H1 (cell line): ENCODE results near the gene SPTB. TPM values are rescaled to one million over a fixed set of nuclear protein-coding genes. Genes with fewer than 3 reads are reported as not detected.

ENCODE experiments used
- CTCF ChIA-PET: fragments of 300-600 bp; sonication (Branson Sonifier 250); formaldehyde crosslinking; loops from one replicate; lab custom pipeline; 2021; ENCODE audit not compliant: partially characterized antibody; lab: Charles Lee
- POLR2A ChIA-PET: fragments of 300-600 bp; sonication (Branson Sonifier 250); formaldehyde crosslinking; loops from one replicate; lab custom pipeline; 2021; ENCODE audit warnings: inconsistent platforms; ENCODE audit not compliant: partially characterized antibody; lab: Charles Lee
- DNase-seq, 2 experiments: peaks; one replicate each; pipeline versions ENCODE4 v3.0.0 to v3.0.0-alpha.2; 2010 to 2022; ENCODE audit warnings: low spot score in 2 of 2, low read depth in 1 of 2, mixed read lengths in 1 of 2
- FAIRE-seq: peaks from 2 replicates; lab custom pipeline; 2011; peaks lifted over from hg19 to GRCh38; lab: Jason Lieb, UNC
- H2AFZ ChIP-seq: 2 replicates; pipeline ENCODE4 v1.8.1; 2012; ENCODE audit warnings: low read length, inconsistent platforms
- H2AK5ac ChIP-seq: 2 replicates; pipeline ENCODE4 v1.6.1; 2013; ENCODE audit warnings: low read depth, low read length
- H2BK120ac ChIP-seq: replicated peaks from 2 replicates; pipeline ENCODE3; 2013; ENCODE audit warnings: low read depth, low read length, inconsistent platforms
- H2BK12ac ChIP-seq: 2 replicates; pipeline ENCODE4 v1.6.1; 2013; ENCODE audit warnings: low read depth, low read length
- H2BK15ac ChIP-seq: 2 replicates; pipeline ENCODE4 v1.6.1; 2013; ENCODE audit warnings: low read length
- H2BK20ac ChIP-seq: 2 replicates; pipeline ENCODE4 v1.6.1; 2013; ENCODE audit warnings: low read length
- H2BK5ac ChIP-seq: 2 replicates; pipeline ENCODE4 v1.6.1; 2013; ENCODE audit warnings: low read depth, low read length
- H3K14ac ChIP-seq: 2 replicates; pipeline ENCODE4 v1.6.1; 2013; ENCODE audit warnings: inconsistent platforms; ENCODE audit not compliant: insufficient read length
- H3K18ac ChIP-seq: 2 replicates; pipeline ENCODE4 v1.6.1; 2013; ENCODE audit warnings: low read length; ENCODE audit errors: extremely low read depth
- H3K23ac ChIP-seq: 2 replicates; pipeline ENCODE4 v1.6.1; 2013; ENCODE audit warnings: inconsistent platforms; ENCODE audit not compliant: insufficient read length
- H3K23me2 ChIP-seq: 2 replicates; pipeline ENCODE4 v1.6.1; 2013; ENCODE audit warnings: low read depth, low read length
- H3K27ac ChIP-seq: 2 replicates; pipeline ENCODE4 v1.6.1; 2011; ENCODE audit warnings: low read depth, low read length, inconsistent platforms
- H3K27me3 ChIP-seq, 4 experiments: replicated peaks in 1 of 4; 1 replicate in 1 of 4; 2 replicates in 3 of 4; pipeline versions ENCODE4 v1.6.1 to v1.8.1; 2011 to 2013; ENCODE audit warnings: low read length in 3 of 4, mild to moderate bottlenecking in 3 of 4, inconsistent platforms in 2 of 4, mixed read lengths in 2 of 4, moderate library complexity in 1 of 4; ENCODE audit not compliant: control insufficient read depth in 3 of 4, insufficient read depth in 3 of 4; ENCODE audit errors: extremely low read depth in 1 of 4
- H3K36me3 ChIP-seq, 4 experiments: 2 replicates each; pipeline versions ENCODE4 v1.6.1 to v1.8.1; 2011 to 2013; ENCODE audit warnings: mild to moderate bottlenecking in 4 of 4, low read length in 3 of 4, moderate library complexity in 2 of 4, control low read depth in 1 of 4, inconsistent platforms in 1 of 4; ENCODE audit not compliant: insufficient read depth in 4 of 4, control insufficient read depth in 2 of 4
- H3K4ac ChIP-seq: replicated peaks from 2 replicates; pipeline ENCODE3; 2013; ENCODE audit warnings: low read length, low read depth, mixed read lengths, inconsistent platforms; ENCODE audit not compliant: insufficient read length
- H3K4me1 ChIP-seq, 4 experiments: replicated peaks in 1 of 4; 1 replicate in 1 of 4; 2 replicates in 3 of 4; pipeline versions ENCODE4 v1.6.1 to v1.8.1; 2011 to 2013; ENCODE audit warnings: low read length in 3 of 4, inconsistent platforms in 2 of 4, mixed read lengths in 1 of 4; ENCODE audit not compliant: insufficient read depth in 4 of 4, control insufficient read depth in 3 of 4
- H3K4me2 ChIP-seq, 2 experiments: 2 replicates each; pipeline versions ENCODE4 v1.6.1 to v1.8.1; 2011 to 2013; ENCODE audit warnings: low read depth in 2 of 2, low read length in 2 of 2, control low read depth in 1 of 2, inconsistent platforms in 1 of 2, mild to moderate bottlenecking in 1 of 2; ENCODE audit not compliant: insufficient read depth in 1 of 2
- H3K4me3 ChIP-seq, 4 experiments: fragments of 200-600, 300-600 bp in 1 of 4; sonication (generic), shearing (Covaris generic), sonication (Bioruptor Twin) in 1 of 4; 2 replicates each; pipeline versions ENCODE4 v1.5.1 to v1.8.1; 2011 to 2016; ENCODE audit warnings: low read length in 4 of 4, low read depth in 3 of 4, control low read depth in 2 of 4, inconsistent platforms in 2 of 4, mild to moderate bottlenecking in 2 of 4, mixed read lengths in 1 of 4, moderate library complexity in 1 of 4; ENCODE audit not compliant: insufficient read depth in 2 of 4; ENCODE audit errors: extremely low read depth in 1 of 4
- H3K56ac ChIP-seq: replicated peaks from 2 replicates; pipeline ENCODE3; 2013; ENCODE audit warnings: low read depth, mild to moderate bottlenecking, mixed read lengths, low read length, inconsistent platforms; ENCODE audit not compliant: insufficient read length
- H3K79me1 ChIP-seq: 2 replicates; pipeline ENCODE4 v1.6.1; 2013; ENCODE audit warnings: low read depth, low read length, control low read depth
- H3K79me2 ChIP-seq, 2 experiments: 2 replicates each; pipeline versions ENCODE4 v1.6.1 to v1.8.1; 2012 to 2013; ENCODE audit warnings: low read length in 2 of 2, mild to moderate bottlenecking in 2 of 2, inconsistent platforms in 1 of 2; ENCODE audit not compliant: insufficient read depth in 2 of 2, control insufficient read depth in 1 of 2
- H3K9ac ChIP-seq, 4 experiments: replicated peaks in 1 of 4; 1 replicate in 1 of 4; 2 replicates in 3 of 4; pipeline versions ENCODE4 v1.6.1 to v1.8.1; 2011 to 2013; ENCODE audit warnings: low read depth in 3 of 4, low read length in 3 of 4, control low read depth in 2 of 4, mild to moderate bottlenecking in 2 of 4, moderate library complexity in 2 of 4, inconsistent platforms in 1 of 4; ENCODE audit errors: extremely low read depth in 1 of 4
- H3K9me3 ChIP-seq, 2 experiments: 2 replicates each; pipeline versions ENCODE4 v1.6.1 to v1.8.1; 2012 to 2013; ENCODE audit warnings: mild to moderate bottlenecking in 2 of 2, moderate library complexity in 2 of 2, control low read depth in 1 of 2, inconsistent platforms in 1 of 2, low read depth in 1 of 2, low read length in 1 of 2, mixed read lengths in 1 of 2; ENCODE audit not compliant: insufficient read depth in 2 of 2
- H4K20me1 ChIP-seq, 2 experiments: replicated peaks in 1 of 2; 2 replicates each; pipeline versions ENCODE3 to v1.8.1; 2011 to 2013; ENCODE audit warnings: inconsistent platforms in 2 of 2, low read length in 2 of 2, mild to moderate bottlenecking in 1 of 2; ENCODE audit not compliant: insufficient read depth in 2 of 2, control insufficient read depth in 1 of 2
- H4K5ac ChIP-seq: 2 replicates; pipeline ENCODE4 v1.6.1; 2013; ENCODE audit warnings: low read length, low read depth, mixed read lengths, inconsistent platforms; ENCODE audit not compliant: insufficient read length
- H4K8ac ChIP-seq: 2 replicates; pipeline ENCODE4 v1.8.0; 2013; ENCODE audit warnings: mild to moderate bottlenecking, moderate library complexity, low read length, inconsistent platforms; ENCODE audit not compliant: insufficient read depth; ENCODE audit errors: extremely low read depth
- H4K91ac ChIP-seq: replicated peaks from 2 replicates; pipeline ENCODE3; 2013; ENCODE audit warnings: low read length, mixed read lengths, inconsistent platforms; ENCODE audit not compliant: insufficient read length
- CBX8 ChIP-seq: fragments of 300-800, 300-1000 bp; sonication (generic); IDR thresholded peaks from 2 replicates; pipeline ENCODE4 v1.7.1; 2016; ENCODE audit warnings: low read depth, low read length, borderline replicate concordance
- JUN ChIP-seq: IDR thresholded peaks from 2 replicates; pipeline ENCODE4 v1.6.1; 2011; ENCODE audit warnings: low read depth, mild to moderate bottlenecking, improper control_type of control experiment, low read length
- POLR2A ChIP-seq, 2 experiments: IDR thresholded peaks; 1 replicate in 1 of 2; 2 replicates in 1 of 2; pipeline ENCODE4 v1.6.1; 2011; ENCODE audit warnings: low read depth in 2 of 2, low read length in 2 of 2, mild to moderate bottlenecking in 2 of 2; ENCODE audit errors: control extremely low read depth in 1 of 2
- POLR2AphosphoS5 ChIP-seq: IDR thresholded peaks from 2 replicates; pipeline ENCODE4 v1.6.1; 2011; ENCODE audit warnings: low read depth, low read length
- RAD21 ChIP-seq, 2 experiments: IDR thresholded peaks in 1 of 2; conservative IDR thresholded peaks in 1 of 2; 2 replicates each; pipeline ENCODE4 v1.6.1; 2011; ENCODE audit warnings: low read depth in 2 of 2, low read length in 2 of 2, improper control_type of control experiment in 1 of 2, inconsistent platforms in 1 of 2, mild to moderate bottlenecking in 1 of 2, moderate library complexity in 1 of 2
- SRF ChIP-seq: IDR thresholded peaks from 2 replicates; pipeline ENCODE4 v1.6.1; 2011; ENCODE audit warnings: mild to moderate bottlenecking, low read depth, low read length, moderate library complexity
- SUZ12 ChIP-seq: fragments of 200-600 bp; sonication (generic); IDR thresholded peaks from 2 replicates; pipeline ENCODE4 v1.6.1; 2012; ENCODE audit warnings: mild to moderate bottlenecking, inconsistent platforms, low read length, moderate library complexity, mixed read lengths
- TBP ChIP-seq: IDR thresholded peaks from 2 replicates; pipeline ENCODE4 v1.6.1; 2011; ENCODE audit warnings: low read depth, low read length, improper control_type of control experiment
- WGBS, 2 experiments: shearing (Covaris generic) in 1 of 2; methylation state at CpG; one replicate each; pipeline versions ENCODE4 v1.1.6 to v1.1.7; 2013 to 2015; ENCODE audit warnings: low lambda C conversion rate in 2 of 2, mixed read lengths in 2 of 2, inconsistent platforms in 1 of 2, low coverage in 1 of 2, missing lambda C conversion rate in 1 of 2; ENCODE audit not compliant: insufficient replicate concordance in 2 of 2, insufficient coverage in 1 of 2, insufficient read length in 1 of 2; ENCODE audit errors: extremely low coverage in 1 of 2, missing lambda C conversion rate in 1 of 2; 5-methylcytosine and 5-hydroxymethylcytosine counted together
- polyA plus RNA-seq, 7 experiments: library from polyadenylated mRNA; depleted of rRNA in 3 of 7; stranded (reverse) in 5 of 7; unstranded in 2 of 7; fragments of >200 nt in 5 of 7; fragments of 200-250 nt in 2 of 7; gene quantifications; 1 replicate in 5 of 7; 2 replicates in 1 of 7; 4 replicates in 1 of 7; pipeline versions ENCODE4 v1.2.1 to v1.2.3, GENCODE V29; 2011 to 2013; ENCODE audit warnings: missing spikeins in 2 of 7, mixed read lengths in 2 of 7
- total RNA-seq: library from RNA; stranded (reverse); fragmentation: NEBNext Ultra II Directional; extraction: Animal tissue kit (Norgen Biotek cat#: 25700); gene quantifications from 2 replicates; pipeline ENCODE4 v1.2.1, GENCODE V29; 2021

Gene SPTB
- total and polyA plus RNA-seq, 2 of the 8 experiments (the other 6 are each of a cell fraction or from before 2014, with no cell fraction given) = 0.30 to 2.4 TPM

GRCh38 chr14:64759555-64759938 lies 120.2 kb downstream of the SPTB start:
- DNase-seq = no peak
- WGBS, 2 experiments = 89% methylated on average over 6 of the region's 6 CpGs; no CpG with 5 or more reads in 1 of the 2 experiments

More at GRCh38 chr14:64759555-64759938, 120.2 kb downstream of the SPTB start:
- H4K20me1 ChIP-seq = no peaks in the 10 kb centered on the region
- H3K23ac ChIP-seq = no peak overlapping the region
- peaks cover 0 to 29% (median 19%) of the 10 kb centered on the region in 4 experiments; a peak in 6 of 7 replicates for H3K4me1 ChIP-seq
- H2BK120ac ChIP-seq = no peak overlapping the region
- no peak overlapping the region for H2BK20ac ChIP-seq
- H3K36me3 ChIP-seq = no peaks in the 10 kb centered on the region
- no peak overlapping the region for H3K4me2 ChIP-seq
- H3K79me1 ChIP-seq = no peaks in the 10 kb centered on the region
- FAIRE-seq = no peak
- H2AFZ ChIP-seq = no peak overlapping the region
- no peak overlapping the region for H4K91ac ChIP-seq
- H3K56ac ChIP-seq = no peak overlapping the region
- H3K4me3 ChIP-seq = no peak overlapping the region
- ChIA-PET CTCF (interaction anchor here (0.5 to 5.1 kb wide), 34 partner anchors 8 to 1479 kb away, joined by 3 to 74 read pairs (median 5); partner anchors contain the start of gene CHURC1), POLR2A (interaction anchor here (1.1 to 1.3 kb wide), 2 partner anchors 10 to 55 kb away, joined by 3 to 4 read pairs; partner anchors contain the start of gene PLEKHG3)
- no peak overlapping the region; the same call in 1 of the 2 replicates for H2BK5ac ChIP-seq
- H3K4ac ChIP-seq = no peak overlapping the region
- H2AK5ac ChIP-seq = 0 out of 2 replicates have a peak overlapping the region, but pooled peaks have one; percentile 30
- H3K14ac ChIP-seq = no peak overlapping the region
- no peak overlapping the region for H4K5ac ChIP-seq
- no peaks in the 10 kb centered on the region for H3K79me2 ChIP-seq
- H3K9ac ChIP-seq = no peak overlapping the region
- TF ChIP-seq JUN (no peak), SRF (no peak), POLR2AphosphoS5 (no peak), POLR2A (IDR thresholded peaks at IDR 0.05; ENCODE audit: control extremely low read depth in 1 of 2, low read depth in 2 of 2, low read length in 2 of 2) (no peak), SUZ12 (no peak), CBX8 (no peak), RAD21 (IDR thresholded peaks at IDR 0.05 in 1 of 2, conservative IDR thresholded peaks at IDR 0.05 in 1 of 2; ENCODE audit: low read depth in 2 of 2, low read length in 2 of 2) (no peak), TBP (no peak)
- no peaks in the 10 kb centered on the region for H3K23me2 ChIP-seq
- H3K27me3 ChIP-seq = peaks cover 0 to 2% (median 0%) of the 10 kb centered on the region in 4 experiments; a peak in 3 of 7 replicates
- H3K18ac ChIP-seq = peak overlapping the region; percentile 32; the same call in 1 of the 2 replicates
- H3K27ac ChIP-seq = no peak overlapping the region
- peak overlapping the region; percentile 81; the same call in 1 of the 2 replicates for H2BK15ac ChIP-seq
- no peaks in the 10 kb centered on the region for H3K9me3 ChIP-seq
- 0 out of 2 replicates have a peak overlapping the region, but pooled peaks have one; percentile 50 for H2BK12ac ChIP-seq
- no peak overlapping the region; the same call in 1 of the 2 replicates for H4K8ac ChIP-seq
